ENCODE data around the gene SH3PXD2A. TPM values are rescaled to one million over a fixed set of nuclear protein-coding genes. Genes with fewer than 3 reads are reported as not detected.

The SH3PXD2A gene
- total and polyA plus RNA-seq, 3 donors from 2014 or later: 10.8 to 12.1 (median 12.0) TPM

DNA sequence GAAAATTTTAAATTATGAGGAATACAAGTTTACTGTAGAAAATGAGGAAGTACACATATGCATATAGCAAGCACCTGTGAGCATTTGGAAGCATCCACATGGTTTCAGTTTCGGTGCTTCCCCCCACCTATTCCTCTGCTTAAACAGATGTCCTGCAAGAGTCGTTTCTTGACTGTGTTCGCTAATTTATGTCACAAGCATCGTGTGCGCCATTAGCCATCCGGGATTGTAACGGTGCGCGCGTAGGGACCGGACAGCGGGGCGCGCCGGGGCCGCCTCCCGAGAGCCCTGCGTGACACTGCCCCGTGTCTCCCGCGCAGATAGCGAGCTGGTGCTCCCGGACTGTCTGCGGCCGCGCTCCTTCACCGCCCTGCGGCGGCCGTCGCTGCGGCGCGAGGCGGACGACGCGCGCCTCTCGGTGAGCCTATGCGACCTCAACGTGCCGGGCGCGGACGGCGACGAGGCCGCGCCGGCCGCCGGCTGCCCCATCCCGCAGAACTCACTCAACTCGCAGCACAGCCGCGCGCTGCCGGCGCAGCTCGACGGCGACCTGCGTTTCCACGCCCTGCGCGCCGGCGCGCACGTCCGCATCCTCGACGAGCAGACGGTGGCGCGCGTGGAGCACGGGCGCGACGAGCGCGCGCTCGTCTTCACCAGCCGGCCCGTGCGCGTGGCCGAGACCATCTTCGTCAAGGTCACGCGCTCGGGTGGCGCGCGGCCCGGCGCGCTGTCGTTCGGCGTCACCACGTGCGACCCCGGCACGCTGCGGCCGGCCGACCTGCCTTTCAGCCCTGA is 271.0 kb downstream of the SH3PXD2A start:
- DNase-seq: peak; percentile 87
- WGBS, 2 donors: 10 to 19% methylated on average over 69 to 111 of the region's 111 CpGs
- peak overlapping the region in 1 of 2 donors; percentile 50 for H3K27ac ChIP-seq

DNA sequence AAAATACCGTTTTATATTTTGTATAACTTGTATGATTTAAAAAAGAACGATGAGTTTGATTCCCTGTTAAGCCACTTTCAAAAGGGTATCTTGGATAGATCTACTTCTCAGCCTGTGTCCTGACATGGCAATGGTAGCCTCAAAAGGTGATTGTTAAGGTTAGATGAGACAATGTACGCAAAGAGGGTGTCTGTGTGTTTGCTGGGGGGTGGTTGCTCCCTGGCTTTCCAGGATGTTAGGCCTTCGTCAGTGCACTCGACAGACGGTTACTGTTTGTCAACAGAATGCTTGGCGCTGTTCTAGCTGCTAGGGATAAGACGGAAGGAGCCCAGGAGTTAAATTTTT is 271.5 kb downstream of the SH3PXD2A start:
- Histone ChIP-seq H3K9me3 (no peaks in the 10 kb centered on the region), H3K4me1 (no peaks in the 10 kb centered on the region), H3K27ac (no peak overlapping the region), H3K36me3 (ENCODE audit: low read depth, missing control alignments) (no peaks in the 10 kb centered on the region), H3K27me3 (no peaks in the 10 kb centered on the region), H3K4me3 (peak overlapping the region; percentile 59 to 68)
- WGBS, 2 donors: 48 to 64% methylated on average over 8 of the region's 8 CpGs
- no peak for DNase-seq
- TF ChIP-seq, protein P1, sequence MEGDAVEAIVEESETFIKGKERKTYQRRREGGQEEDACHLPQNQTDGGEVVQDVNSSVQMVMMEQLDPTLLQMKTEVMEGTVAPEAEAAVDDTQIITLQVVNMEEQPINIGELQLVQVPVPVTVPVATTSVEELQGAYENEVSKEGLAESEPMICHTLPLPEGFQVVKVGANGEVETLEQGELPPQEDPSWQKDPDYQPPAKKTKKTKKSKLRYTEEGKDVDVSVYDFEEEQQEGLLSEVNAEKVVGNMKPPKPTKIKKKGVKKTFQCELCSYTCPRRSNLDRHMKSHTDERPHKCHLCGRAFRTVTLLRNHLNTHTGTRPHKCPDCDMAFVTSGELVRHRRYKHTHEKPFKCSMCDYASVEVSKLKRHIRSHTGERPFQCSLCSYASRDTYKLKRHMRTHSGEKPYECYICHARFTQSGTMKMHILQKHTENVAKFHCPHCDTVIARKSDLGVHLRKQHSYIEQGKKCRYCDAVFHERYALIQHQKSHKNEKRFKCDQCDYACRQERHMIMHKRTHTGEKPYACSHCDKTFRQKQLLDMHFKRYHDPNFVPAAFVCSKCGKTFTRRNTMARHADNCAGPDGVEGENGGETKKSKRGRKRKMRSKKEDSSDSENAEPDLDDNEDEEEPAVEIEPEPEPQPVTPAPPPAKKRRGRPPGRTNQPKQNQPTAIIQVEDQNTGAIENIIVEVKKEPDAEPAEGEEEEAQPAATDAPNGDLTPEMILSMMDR (IDR thresholded peaks at IDR 0.05): no peak
- TF ChIP-seq POLR2A (IDR thresholded peaks at IDR 0.05): no peak
- intact Hi-C loops (cut with DNase I; ENCODE audit: low total_unique reads): no loop called here

More for the DNA sequence above, 271.0 kb downstream of the SH3PXD2A start:
- Histone ChIP-seq H3K36me3 (ENCODE audit: low read depth, missing control alignments) (no peaks in the 10 kb centered on the region), H3K27me3 (no peaks in the 10 kb centered on the region), H3K4me3 (peak overlapping the region; percentile 59 to 68), H3K9me3 (no peaks in the 10 kb centered on the region), H3K4me1 (no peaks in the 10 kb centered on the region)
- TF ChIP-seq, protein P1 (IDR thresholded peaks at IDR 0.05): no peak
- no peak for TF ChIP-seq POLR2A (IDR thresholded peaks at IDR 0.05)
- intact Hi-C loops (cut with DNase I; ENCODE audit: low total_unique reads): no loop called here

DNA sequence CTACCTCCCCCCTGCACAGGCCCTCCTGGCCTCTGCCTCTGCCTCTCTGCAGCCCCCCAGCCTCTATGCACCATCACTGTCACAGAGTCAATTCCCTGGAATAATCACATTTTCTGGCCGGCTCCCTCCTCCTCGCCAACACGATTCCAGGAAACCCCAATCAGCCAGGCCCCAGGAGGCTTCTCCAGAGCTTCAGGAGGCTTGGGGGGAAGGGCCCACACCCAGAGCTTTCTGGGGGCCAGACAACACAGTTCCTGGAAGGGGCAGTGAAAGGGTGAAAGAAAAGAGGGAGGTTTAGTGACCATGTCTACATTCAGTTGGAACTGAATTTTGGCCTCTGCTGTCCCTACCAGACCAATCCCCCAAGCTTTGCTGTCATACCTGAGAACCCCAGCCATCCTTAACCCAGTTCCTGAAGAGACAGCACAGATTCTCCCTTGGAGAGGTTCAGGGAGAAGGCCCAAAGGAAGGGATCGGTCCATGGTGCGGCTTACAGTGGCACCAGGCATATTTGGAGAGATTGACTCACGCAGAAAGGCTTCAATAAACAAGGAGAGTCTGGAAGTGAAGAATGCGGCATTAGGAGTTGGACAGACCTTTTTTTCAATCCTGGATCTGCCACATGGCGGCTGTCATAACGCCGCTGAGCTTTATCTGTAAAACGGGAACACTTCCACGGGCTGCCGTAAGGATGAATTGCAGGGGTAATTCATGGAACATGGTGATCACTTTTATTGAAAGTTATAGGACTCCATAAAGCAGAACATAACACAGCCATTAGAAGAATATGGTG is 272.8 kb downstream of the SH3PXD2A start:
- intact Hi-C loops (cut with DNase I; ENCODE audit: low total_unique reads): no loop called here
- no peak for DNase-seq
- TF ChIP-seq, protein P1 (IDR thresholded peaks at IDR 0.05): no peak
- TF ChIP-seq POLR2A (IDR thresholded peaks at IDR 0.05): no peak
- 88 to 89% methylated on average over 13 of the region's 13 CpGs for WGBS, 2 donors
- Histone ChIP-seq H3K9me3 (no peaks in the 10 kb centered on the region), H3K36me3 (ENCODE audit: low read depth, missing control alignments) (no peaks in the 10 kb centered on the region), H3K27ac (no peak overlapping the region), H3K4me1 (no peaks in the 10 kb centered on the region), H3K4me3 (no peak overlapping the region), H3K27me3 (no peaks in the 10 kb centered on the region)

DNA sequence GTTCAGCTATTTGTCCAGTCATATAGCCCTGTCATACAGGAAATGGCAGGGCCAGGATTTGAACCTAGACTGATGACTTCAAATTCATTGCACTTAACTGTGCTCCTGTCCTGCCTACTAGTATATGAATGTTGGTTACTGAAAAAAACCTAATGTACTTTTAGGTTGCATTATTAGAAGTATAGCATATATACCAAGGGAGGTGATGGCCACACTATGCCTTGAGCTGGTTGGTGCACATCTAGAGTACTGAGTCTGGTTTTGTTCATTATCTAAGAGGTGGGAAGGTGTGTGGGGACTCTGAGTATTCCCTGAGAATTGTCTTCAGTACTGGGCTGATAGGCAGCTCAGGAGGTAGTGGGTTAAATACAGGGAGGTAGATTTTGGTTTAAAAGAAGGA is 273.9 kb downstream of the SH3PXD2A start:
- Histone ChIP-seq H3K27ac (no peak overlapping the region), H3K4me3 (no peak overlapping the region), H3K4me1 (no peaks in the 10 kb centered on the region), H3K27me3 (no peaks in the 10 kb centered on the region), H3K9me3 (no peaks in the 10 kb centered on the region), H3K36me3 (ENCODE audit: low read depth, missing control alignments) (no peaks in the 10 kb centered on the region)
- intact Hi-C loops (cut with DNase I; ENCODE audit: low total_unique reads): no loop called here
- no peak for DNase-seq
- no peak for TF ChIP-seq POLR2A (IDR thresholded peaks at IDR 0.05)
- TF ChIP-seq, protein P1 (IDR thresholded peaks at IDR 0.05): no peak
